D721Med (cell line): ENCODE results near the gene PRR23E.

Experiments
- DNase-seq: peaks from one replicate; pipeline ENCODE4 v3.0.0; 2011; ENCODE audit warnings: low spot score; ENCODE audit not compliant: insufficient read length
- FAIRE-seq: peaks from 2 replicates; lab custom pipeline; 2011; peaks lifted over from hg19 to GRCh38; lab: Jason Lieb, UNC
- CTCF ChIP-seq: IDR thresholded peaks from 2 replicates; pipeline ENCODE4 v1.5.1; 2012; ENCODE audit warnings: mild to moderate bottlenecking, control low read depth; ENCODE audit not compliant: insufficient read depth; ENCODE audit errors: missing control alignments

The PRR23E gene

GRCh38 chr3:127150513-127151250, 42.2 kb upstream of the PRR23E start:
- TF ChIP-seq CTCF: no peak
- FAIRE-seq: peak; percentile 6
- peak; percentile 54 for DNase-seq

DNA sequence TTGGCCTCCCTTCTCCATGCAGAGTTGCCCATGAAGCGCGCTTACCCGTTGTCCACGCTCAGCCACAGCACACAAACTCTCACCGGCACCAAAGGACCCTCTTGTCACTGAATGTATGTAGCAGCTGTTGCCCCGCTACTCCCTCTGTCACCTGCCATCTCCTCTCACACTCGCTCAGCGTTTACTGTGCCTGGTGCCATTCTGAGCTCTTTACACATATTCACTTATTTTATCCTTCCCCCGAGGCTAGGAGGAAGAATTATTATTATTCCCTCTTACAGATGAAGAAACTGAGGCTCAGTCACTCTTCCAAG, 41.7 kb upstream of the PRR23E start:
- FAIRE-seq: no peak
- no peak for TF ChIP-seq CTCF

GRCh38 chr3:127151992-127152650, 40.8 kb upstream of the PRR23E start:
- FAIRE-seq (no peak), DNase-seq (no peak)
- no peak for TF ChIP-seq CTCF

More for the DNA sequence above, 41.7 kb upstream of the PRR23E start:
- no peak for DNase-seq

GRCh38 chr3:127152684-127153505, 40.0 kb upstream of the PRR23E start:
- DNase-seq: no peak
- TF ChIP-seq CTCF: no peak
- no peak for FAIRE-seq

- DNase-seq (no peak), FAIRE-seq (no peak)
- TF ChIP-seq CTCF: no peak
Measured at GRCh38 chr3:127153506-127153815, 39.5 kb upstream of the PRR23E start.

DNA sequence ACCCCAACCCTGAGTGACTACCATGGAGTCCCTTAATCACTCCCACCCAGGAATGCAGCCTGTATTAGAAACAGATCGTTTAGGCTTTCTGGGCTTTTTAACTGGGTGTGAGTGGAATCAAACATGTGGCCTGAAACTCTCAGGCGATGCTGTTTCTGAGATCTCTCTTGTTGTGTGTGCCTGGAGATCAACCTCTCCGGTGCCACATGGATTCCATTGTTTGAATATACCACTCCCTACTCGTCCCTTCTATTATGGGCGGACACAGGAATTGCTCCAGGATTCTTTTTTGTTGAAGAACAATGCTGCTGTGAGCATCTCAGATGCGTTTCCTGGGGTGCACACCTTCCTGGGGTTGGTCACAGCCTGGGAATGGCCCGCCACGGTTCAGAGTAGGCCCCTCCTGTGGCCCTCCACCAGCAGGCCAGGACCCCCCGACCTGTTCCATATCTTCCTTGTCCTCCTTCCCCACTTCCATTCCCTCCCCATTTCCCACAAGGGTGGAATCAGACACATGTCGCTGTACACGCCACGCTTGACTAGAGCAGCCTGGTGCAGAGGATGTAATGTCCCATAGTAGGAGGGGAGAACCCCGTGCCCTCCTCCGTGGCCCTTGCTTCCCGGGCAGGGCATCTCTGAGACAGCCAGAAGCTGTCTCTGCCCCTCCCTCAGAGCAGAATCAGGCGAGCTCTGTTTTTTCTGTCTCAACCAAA, 36.4 kb upstream of the PRR23E start:
- no peak for TF ChIP-seq CTCF
- FAIRE-seq: no peak

More for the DNA sequence above, 36.4 kb upstream of the PRR23E start:
- DNase-seq: no peak
